Bronchial epithelial cell (primary cell): Measurements from ENCODE around the gene FOXF2. TPM values are rescaled to one million over a fixed set of nuclear protein-coding genes. Genes with fewer than 3 reads are reported as not detected.
"Not testable (repeated sequence)": the region's sequence is repeated elsewhere in the genome, so short reads cannot be mapped to it uniquely, and the experiment has no call there.

ENCODE experiments used
- DNase-seq: peaks from one replicate; pipeline ENCODE4 v3.0.0-alpha.2; 2010; ENCODE audit warnings: low read depth
- FAIRE-seq: peaks from 2 replicates; lab custom pipeline; 2011; peaks lifted over from hg19 to GRCh38; lab: Jason Lieb, UNC
- H3K27me3 ChIP-seq: 2 replicates; pipeline ENCODE4 v1.5.1; 2011; ENCODE audit warnings: low read length; ENCODE audit not compliant: control insufficient read depth, insufficient read depth
- H3K36me3 ChIP-seq: 2 replicates; pipeline ENCODE4 v1.5.1; 2011; ENCODE audit warnings: low read length; ENCODE audit not compliant: control insufficient read depth, insufficient read depth
- H3K4me3 ChIP-seq: 2 replicates; pipeline ENCODE4 v1.5.1; 2011; ENCODE audit warnings: mild to moderate bottlenecking, low read depth, low read length, control low read depth
- total RNA-seq: library from RNA; depleted of rRNA; stranded (reverse); fragments of >200 nt; gene quantifications from 2 replicates; pipeline ENCODE4 v1.2.1, GENCODE V29; 2014
- TF ChIP-seq, protein P1 (sequence below): IDR thresholded peaks from 2 replicates; pipeline ENCODE4 v1.5.1; 2011; ENCODE audit warnings: mild to moderate bottlenecking, moderate library complexity, low read length, control low read depth, inconsistent platforms; ENCODE audit not compliant: insufficient read depth, severe bottlenecking

FOXF2 gene
- total RNA-seq, 1 donor from 2014 or later: not detected

DNA sequence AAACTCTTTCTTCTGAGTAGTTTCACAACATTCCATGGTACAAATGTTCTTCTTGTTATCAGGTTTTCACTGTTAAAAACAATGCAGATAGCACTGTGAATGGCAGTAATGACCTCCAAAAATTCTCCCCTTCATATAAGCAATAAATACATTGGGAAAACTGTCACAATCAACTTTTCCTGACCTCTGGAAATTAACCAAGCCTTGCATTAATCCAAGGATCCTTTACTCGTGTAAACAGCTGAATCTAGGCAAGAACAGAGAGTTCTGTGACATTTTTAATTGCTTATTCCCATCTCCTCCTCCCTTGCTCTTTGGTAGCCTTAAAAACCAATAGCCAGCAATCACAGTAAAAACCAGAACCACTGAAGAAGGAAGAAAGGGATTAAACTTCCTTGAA, 39.7 kb upstream of the FOXF2 start:
- DNase-seq (no peak), FAIRE-seq (no peak)
- TF ChIP-seq, protein P1, sequence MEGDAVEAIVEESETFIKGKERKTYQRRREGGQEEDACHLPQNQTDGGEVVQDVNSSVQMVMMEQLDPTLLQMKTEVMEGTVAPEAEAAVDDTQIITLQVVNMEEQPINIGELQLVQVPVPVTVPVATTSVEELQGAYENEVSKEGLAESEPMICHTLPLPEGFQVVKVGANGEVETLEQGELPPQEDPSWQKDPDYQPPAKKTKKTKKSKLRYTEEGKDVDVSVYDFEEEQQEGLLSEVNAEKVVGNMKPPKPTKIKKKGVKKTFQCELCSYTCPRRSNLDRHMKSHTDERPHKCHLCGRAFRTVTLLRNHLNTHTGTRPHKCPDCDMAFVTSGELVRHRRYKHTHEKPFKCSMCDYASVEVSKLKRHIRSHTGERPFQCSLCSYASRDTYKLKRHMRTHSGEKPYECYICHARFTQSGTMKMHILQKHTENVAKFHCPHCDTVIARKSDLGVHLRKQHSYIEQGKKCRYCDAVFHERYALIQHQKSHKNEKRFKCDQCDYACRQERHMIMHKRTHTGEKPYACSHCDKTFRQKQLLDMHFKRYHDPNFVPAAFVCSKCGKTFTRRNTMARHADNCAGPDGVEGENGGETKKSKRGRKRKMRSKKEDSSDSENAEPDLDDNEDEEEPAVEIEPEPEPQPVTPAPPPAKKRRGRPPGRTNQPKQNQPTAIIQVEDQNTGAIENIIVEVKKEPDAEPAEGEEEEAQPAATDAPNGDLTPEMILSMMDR: no peak
- no peaks in the 10 kb centered on the region for H3K27me3 ChIP-seq
- H3K36me3 ChIP-seq: no peaks in the 10 kb centered on the region
- no peak overlapping the region for H3K4me3 ChIP-seq

DNA sequence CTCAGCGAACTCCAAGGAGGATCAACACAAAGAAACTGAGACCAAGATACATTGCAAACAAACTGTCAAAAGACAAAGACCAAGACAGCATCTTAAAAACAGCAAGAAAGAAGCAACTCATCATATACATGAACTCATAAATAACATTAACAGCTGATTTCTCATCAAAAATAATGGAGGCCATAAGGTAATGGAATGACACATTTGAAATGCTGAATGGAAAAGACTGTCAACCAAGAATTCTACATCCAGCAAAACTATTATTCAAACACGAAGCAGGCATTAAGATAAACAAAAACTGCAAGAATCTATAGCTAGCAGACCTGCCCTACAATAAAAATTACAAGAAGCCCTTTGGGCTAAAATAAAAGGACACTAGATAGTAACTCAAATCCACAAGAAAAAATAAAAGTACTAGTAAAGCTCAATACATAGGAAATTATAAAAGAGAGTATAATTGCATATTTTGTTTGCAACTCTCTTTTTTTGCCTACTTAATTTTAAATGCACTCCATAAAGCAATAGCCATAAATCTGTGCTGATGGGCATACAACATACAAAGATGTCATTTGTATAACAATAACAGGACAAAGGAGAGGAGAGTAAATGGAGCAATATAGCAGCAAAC, 37.9 kb upstream of the FOXF2 start:
- no peak overlapping the region for H3K4me3 ChIP-seq
- FAIRE-seq: no peak
- TF ChIP-seq, protein P1: no peak

DNA sequence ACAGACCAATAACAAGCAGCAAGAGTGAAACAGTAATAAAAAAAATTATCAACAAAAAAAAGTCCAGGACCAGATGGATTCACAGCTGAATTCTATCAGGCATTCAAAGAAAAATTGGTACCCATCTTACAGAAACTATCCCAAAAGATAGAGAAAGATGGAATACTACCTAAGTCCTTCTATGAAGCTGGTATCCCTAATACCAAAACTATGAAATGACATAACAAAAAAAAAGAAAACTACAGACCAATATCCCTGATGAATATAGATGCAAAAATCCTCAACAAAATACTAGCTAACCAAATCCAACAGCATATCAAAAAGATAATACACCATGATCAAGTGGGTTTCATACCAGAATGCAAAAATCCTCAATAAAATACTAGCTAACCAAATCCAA, 34.3 kb upstream of the FOXF2 start:
- DNase-seq, H3K4me3 ChIP-seq, H3K36me3 ChIP-seq, H3K27me3 ChIP-seq, FAIRE-seq: not testable (repeated sequence)

More for the DNA sequence above, 37.9 kb upstream of the FOXF2 start:
- no peaks in the 10 kb centered on the region for H3K36me3 ChIP-seq
- H3K27me3 ChIP-seq: no peaks in the 10 kb centered on the region
- no peak for DNase-seq

DNA sequence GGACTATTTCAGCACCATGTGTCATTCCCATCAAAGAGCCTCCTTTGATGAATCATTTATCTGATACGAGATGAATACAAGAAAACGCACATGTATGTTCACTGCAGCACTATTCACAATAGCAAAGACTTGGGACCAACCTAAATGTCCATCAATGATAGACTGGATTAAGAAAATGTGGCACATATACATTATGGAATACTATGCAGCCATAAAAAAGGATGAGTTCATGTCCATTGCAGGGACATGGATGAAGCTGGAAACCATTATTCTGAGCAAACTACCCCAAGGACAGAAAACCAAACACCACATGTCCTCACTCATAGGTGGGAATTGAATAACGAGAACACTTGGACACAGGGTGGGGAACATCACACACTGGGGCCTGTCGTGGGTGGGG, 27.7 kb upstream of the FOXF2 start:
- not testable (repeated sequence) for H3K27me3 ChIP-seq, FAIRE-seq, H3K36me3 ChIP-seq, DNase-seq, H3K4me3 ChIP-seq

DNA sequence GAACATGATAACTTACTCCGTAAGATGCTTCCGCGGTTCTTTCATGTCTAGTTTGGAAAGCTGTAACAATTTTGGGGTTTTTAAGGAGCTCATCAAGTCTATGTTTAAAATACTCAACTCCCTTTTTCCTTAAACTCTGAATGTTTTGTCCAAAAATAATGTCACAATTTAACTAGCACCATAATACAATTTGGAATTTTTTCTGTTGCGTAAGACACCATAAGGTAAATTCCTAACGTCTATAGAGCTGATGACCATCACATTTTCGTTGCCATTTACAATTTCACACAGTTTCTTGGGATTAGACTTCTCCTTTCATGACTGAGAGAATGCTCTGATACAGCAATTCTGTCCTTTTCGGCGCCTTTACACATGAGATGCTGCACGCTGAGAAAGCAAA, 26.7 kb upstream of the FOXF2 start:
- FAIRE-seq (no peak), DNase-seq (no peak)
- TF ChIP-seq, protein P1: no peak
- Histone ChIP-seq H3K27me3 (no peaks in the 10 kb centered on the region), H3K4me3 (no peak overlapping the region), H3K36me3 (no peaks in the 10 kb centered on the region)

DNA sequence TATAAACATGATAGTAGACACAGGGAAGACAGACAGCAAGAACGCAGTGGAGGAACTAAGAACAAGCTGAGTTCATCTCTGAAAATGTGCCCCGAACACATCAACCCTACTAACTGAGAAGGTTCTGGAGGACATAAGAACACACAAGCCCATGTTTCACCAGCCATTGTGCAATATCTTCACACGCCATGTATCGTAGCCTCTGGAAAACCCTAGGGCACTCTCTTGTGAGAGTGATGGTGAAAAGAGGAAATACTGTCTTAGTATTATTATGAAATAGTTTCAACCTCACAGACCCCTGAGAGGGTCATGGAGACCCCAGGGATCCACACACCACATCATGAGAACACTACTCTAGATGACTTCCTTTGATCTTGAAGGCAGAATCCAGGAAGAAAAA, 26.1 kb upstream of the FOXF2 start:
- no peak for DNase-seq
- H3K27me3 ChIP-seq: no peaks in the 10 kb centered on the region
- TF ChIP-seq, protein P1: no peak
- H3K36me3 ChIP-seq: no peaks in the 10 kb centered on the region
- no peak for FAIRE-seq
- no peak overlapping the region for H3K4me3 ChIP-seq
